Hepatocyte (in vitro differentiated cells): ENCODE data around the gene SLIT1.

Source experiments
- EZH2 ChIP-seq: fragments of 200-600 bp; sonication (generic); IDR thresholded peaks from 2 replicates; pipeline ENCODE4 v1.6.1; 2016; ENCODE audit warnings: antibody characterized with exemption, mild to moderate bottlenecking, borderline replicate concordance
- EZH2phosphoT487 ChIP-seq: fragments of 200-600 bp; sonication (generic); IDR thresholded peaks from one replicate; pipeline ENCODE4 v1.6.1; 2018; ENCODE audit warnings: antibody characterized with exemption, mild to moderate bottlenecking, low read depth, moderate library complexity; ENCODE audit not compliant: unreplicated experiment, severe bottlenecking
- TF ChIP-seq, protein P1 (sequence below): fragments of 200-600 bp; sonication (generic); IDR thresholded peaks from 2 replicates; pipeline ENCODE4 v1.5.1; 2016; ENCODE audit warnings: antibody characterized with exemption, mild to moderate bottlenecking; ENCODE audit not compliant: poor library complexity

DNA sequence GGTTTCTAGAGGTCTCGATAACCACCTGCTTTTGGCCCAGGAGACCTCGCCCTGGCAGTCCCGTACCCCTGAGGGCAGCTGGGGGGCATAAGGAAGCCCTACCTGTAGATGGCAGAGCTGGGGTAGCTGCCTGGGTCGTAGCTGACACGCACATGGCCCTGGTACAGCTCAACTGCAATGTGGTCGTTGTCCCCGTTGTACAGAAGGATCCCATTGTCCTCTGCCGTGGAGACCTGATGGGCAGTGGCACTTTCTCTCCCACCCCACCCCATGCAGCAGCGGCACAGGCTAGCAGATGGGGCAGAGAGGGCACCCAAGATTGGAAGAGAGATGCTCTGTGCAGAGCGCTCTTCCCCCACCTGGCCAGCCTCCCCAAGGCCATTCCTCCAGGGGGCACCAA, 181.2 kb downstream of the SLIT1 start:
- TF ChIP-seq, protein P1, sequence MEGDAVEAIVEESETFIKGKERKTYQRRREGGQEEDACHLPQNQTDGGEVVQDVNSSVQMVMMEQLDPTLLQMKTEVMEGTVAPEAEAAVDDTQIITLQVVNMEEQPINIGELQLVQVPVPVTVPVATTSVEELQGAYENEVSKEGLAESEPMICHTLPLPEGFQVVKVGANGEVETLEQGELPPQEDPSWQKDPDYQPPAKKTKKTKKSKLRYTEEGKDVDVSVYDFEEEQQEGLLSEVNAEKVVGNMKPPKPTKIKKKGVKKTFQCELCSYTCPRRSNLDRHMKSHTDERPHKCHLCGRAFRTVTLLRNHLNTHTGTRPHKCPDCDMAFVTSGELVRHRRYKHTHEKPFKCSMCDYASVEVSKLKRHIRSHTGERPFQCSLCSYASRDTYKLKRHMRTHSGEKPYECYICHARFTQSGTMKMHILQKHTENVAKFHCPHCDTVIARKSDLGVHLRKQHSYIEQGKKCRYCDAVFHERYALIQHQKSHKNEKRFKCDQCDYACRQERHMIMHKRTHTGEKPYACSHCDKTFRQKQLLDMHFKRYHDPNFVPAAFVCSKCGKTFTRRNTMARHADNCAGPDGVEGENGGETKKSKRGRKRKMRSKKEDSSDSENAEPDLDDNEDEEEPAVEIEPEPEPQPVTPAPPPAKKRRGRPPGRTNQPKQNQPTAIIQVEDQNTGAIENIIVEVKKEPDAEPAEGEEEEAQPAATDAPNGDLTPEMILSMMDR = no peak
- TF ChIP-seq EZH2 = no peak
- no peak for TF ChIP-seq EZH2phosphoT487
